DND-41 (cell line): ENCODE results near the gene SOX6.

ENCODE experiments used
- EZH2 ChIP-seq: IDR thresholded peaks from 3 replicates; pipeline ENCODE4 v1.6.1; 2012; ENCODE audit warnings: borderline replicate concordance, low read depth, mild to moderate bottlenecking, moderate library complexity, low read length, inconsistent platforms; ENCODE audit not compliant: severe bottlenecking
- TF ChIP-seq, protein P1 (sequence below): IDR thresholded peaks from 2 replicates; pipeline ENCODE4 v1.5.1; 2012; ENCODE audit warnings: borderline replicate concordance, low read length, moderate library complexity, mild to moderate bottlenecking; ENCODE audit not compliant: poor library complexity, severe bottlenecking; ENCODE audit errors: extremely low read depth

GRCh38 chr11:16178273-16178672, 178.1 kb downstream of the SOX6 start:
- TF ChIP-seq, protein P1, sequence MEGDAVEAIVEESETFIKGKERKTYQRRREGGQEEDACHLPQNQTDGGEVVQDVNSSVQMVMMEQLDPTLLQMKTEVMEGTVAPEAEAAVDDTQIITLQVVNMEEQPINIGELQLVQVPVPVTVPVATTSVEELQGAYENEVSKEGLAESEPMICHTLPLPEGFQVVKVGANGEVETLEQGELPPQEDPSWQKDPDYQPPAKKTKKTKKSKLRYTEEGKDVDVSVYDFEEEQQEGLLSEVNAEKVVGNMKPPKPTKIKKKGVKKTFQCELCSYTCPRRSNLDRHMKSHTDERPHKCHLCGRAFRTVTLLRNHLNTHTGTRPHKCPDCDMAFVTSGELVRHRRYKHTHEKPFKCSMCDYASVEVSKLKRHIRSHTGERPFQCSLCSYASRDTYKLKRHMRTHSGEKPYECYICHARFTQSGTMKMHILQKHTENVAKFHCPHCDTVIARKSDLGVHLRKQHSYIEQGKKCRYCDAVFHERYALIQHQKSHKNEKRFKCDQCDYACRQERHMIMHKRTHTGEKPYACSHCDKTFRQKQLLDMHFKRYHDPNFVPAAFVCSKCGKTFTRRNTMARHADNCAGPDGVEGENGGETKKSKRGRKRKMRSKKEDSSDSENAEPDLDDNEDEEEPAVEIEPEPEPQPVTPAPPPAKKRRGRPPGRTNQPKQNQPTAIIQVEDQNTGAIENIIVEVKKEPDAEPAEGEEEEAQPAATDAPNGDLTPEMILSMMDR: no peak
- TF ChIP-seq EZH2: no peak
